SU-DHL-6 (cell line): Measurements from ENCODE around the gene ORMDL2.

Source experiments
- H2AFZ ChIP-seq: fragments of 200-600 bp; sonication (generic); 2 replicates; pipeline ENCODE4 v1.6.1; 2014; ENCODE audit warnings: low read depth, mild to moderate bottlenecking, moderate library complexity, mixed read lengths, antibody characterized with exemption, low read length; ENCODE audit not compliant: severe bottlenecking
- H3F3A ChIP-seq: fragments of 200-600 bp; shearing (Covaris generic); 2 replicates; pipeline ENCODE4 v1.6.0; 2016; ENCODE audit warnings: antibody characterized with exemption, mild to moderate bottlenecking; ENCODE audit not compliant: insufficient read depth
- H3K27ac ChIP-seq: fragments of 200-600 bp; sonication (generic); 2 replicates; pipeline ENCODE4 v1.5.1; 2016; ENCODE audit warnings: low read depth, mild to moderate bottlenecking, low read length, moderate library complexity, mixed read lengths
- H3K27me3 ChIP-seq: fragments of 200-600 bp; sonication (generic), shearing (Covaris generic); 2 replicates; pipeline ENCODE4 v1.6.0; 2014; ENCODE audit warnings: mild to moderate bottlenecking, low read length
- H3K36me3 ChIP-seq: fragments of 200-600 bp; sonication (generic); 2 replicates; pipeline ENCODE4 v1.6.1; 2014; ENCODE audit warnings: mild to moderate bottlenecking, low read length, mixed read lengths
- H3K4me2 ChIP-seq: fragments of 300-600, 200-600 bp; shearing (Covaris generic), sonication (generic); 2 replicates; pipeline ENCODE4 v1.6.0; 2014; ENCODE audit warnings: low read length, low read depth, mild to moderate bottlenecking; ENCODE audit not compliant: poor library complexity, severe bottlenecking
- H3K4me3 ChIP-seq: fragments of 200-600 bp; sonication (generic); 2 replicates; pipeline ENCODE4 v1.5.1; 2014; ENCODE audit warnings: antibody characterized with exemption, low read length, mild to moderate bottlenecking, mixed read lengths; ENCODE audit not compliant: insufficient read depth, poor library complexity, severe bottlenecking
- H3K79me2 ChIP-seq: fragments of 200-600 bp; sonication (generic); 2 replicates; pipeline ENCODE4 v1.6.1; 2014; ENCODE audit warnings: mild to moderate bottlenecking, low read length, moderate library complexity; ENCODE audit not compliant: insufficient read depth
- H3K9ac ChIP-seq: fragments of 200-600 bp; sonication (generic); 2 replicates; pipeline ENCODE4 v1.7.0; 2014; ENCODE audit warnings: mild to moderate bottlenecking, low read length
- H3K9me2 ChIP-seq: fragments of 200-600 bp; sonication (generic); replicated peaks from 2 replicates; pipeline ENCODE4 v1.6.1; 2014; ENCODE audit warnings: low read length; ENCODE audit not compliant: insufficient read depth
- H3K9me3 ChIP-seq: fragments of 200-600 bp; sonication (generic); 2 replicates; pipeline ENCODE4 v1.6.1; 2014; ENCODE audit warnings: low read length, mixed read lengths; ENCODE audit not compliant: insufficient read depth
- H4K20me1 ChIP-seq: fragments of 200-600 bp; sonication (generic); 2 replicates; pipeline ENCODE4 v1.6.1; 2014; ENCODE audit warnings: low read depth, mild to moderate bottlenecking, antibody characterized with exemption, low read length, moderate library complexity, mixed read lengths
- EZH2phosphoT487 ChIP-seq: fragments of 200-600 bp; sonication (generic), shearing (Covaris generic); conservative IDR thresholded peaks from 2 replicates; pipeline ENCODE4 v1.6.1; 2018; ENCODE audit warnings: mild to moderate bottlenecking, antibody characterized with exemption, low read length, moderate library complexity, mixed read lengths
- TF ChIP-seq, protein P1 (sequence below): fragments of 200-600 bp; sonication (generic); IDR thresholded peaks from one replicate; pipeline ENCODE4 v1.5.1; 2017; ENCODE audit warnings: antibody characterized with exemption, mild to moderate bottlenecking, low read length, moderate library complexity; ENCODE audit not compliant: insufficient read depth, poor library complexity, severe bottlenecking

The ORMDL2 gene, protein sequence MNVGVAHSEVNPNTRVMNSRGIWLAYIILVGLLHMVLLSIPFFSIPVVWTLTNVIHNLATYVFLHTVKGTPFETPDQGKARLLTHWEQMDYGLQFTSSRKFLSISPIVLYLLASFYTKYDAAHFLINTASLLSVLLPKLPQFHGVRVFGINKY

GRCh38 chr12:55817345-55818139 lies at the start of gene ORMDL2, which contains the start of gene SARNP:
Gene ORMDL2, plus strand, starts transcription at chr12:55818041. Its CDS starts 959 bp downstream, at chr12:55819000.
Gene SARNP, minus strand, starts transcription at chr12:55817724. Its CDS starts 23 bp downstream, at chr12:55817701.
- Histone ChIP-seq H3K9me3 (no peaks in the 10 kb centered on the region), H3K9me2 (no peaks in the 10 kb centered on the region), H3K9ac (peak within 1 kb of the TSS; percentile 83), H4K20me1 (peaks cover 4% of the 10 kb centered on the region; the same call in 1 of the 2 replicates), H3K36me3 (peaks cover 12% of the 10 kb centered on the region; the same call in 1 of the 2 replicates), H3K4me3 (peak within 1 kb of the TSS; percentile 91), H3K4me2 (peak within 1 kb of the TSS; percentile 95), H2AFZ (peak within 1 kb of the TSS; percentile 65), H3K79me2 (peaks cover 65% of the 10 kb centered on the region), H3K27ac (peak within 1 kb of the TSS; percentile 70), H3K27me3 (no peaks in the 10 kb centered on the region), H3F3A (peaks cover 18% of the 10 kb centered on the region)
- TF ChIP-seq, protein P1, sequence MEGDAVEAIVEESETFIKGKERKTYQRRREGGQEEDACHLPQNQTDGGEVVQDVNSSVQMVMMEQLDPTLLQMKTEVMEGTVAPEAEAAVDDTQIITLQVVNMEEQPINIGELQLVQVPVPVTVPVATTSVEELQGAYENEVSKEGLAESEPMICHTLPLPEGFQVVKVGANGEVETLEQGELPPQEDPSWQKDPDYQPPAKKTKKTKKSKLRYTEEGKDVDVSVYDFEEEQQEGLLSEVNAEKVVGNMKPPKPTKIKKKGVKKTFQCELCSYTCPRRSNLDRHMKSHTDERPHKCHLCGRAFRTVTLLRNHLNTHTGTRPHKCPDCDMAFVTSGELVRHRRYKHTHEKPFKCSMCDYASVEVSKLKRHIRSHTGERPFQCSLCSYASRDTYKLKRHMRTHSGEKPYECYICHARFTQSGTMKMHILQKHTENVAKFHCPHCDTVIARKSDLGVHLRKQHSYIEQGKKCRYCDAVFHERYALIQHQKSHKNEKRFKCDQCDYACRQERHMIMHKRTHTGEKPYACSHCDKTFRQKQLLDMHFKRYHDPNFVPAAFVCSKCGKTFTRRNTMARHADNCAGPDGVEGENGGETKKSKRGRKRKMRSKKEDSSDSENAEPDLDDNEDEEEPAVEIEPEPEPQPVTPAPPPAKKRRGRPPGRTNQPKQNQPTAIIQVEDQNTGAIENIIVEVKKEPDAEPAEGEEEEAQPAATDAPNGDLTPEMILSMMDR = no peak
- no peak for TF ChIP-seq EZH2phosphoT487

DNA sequence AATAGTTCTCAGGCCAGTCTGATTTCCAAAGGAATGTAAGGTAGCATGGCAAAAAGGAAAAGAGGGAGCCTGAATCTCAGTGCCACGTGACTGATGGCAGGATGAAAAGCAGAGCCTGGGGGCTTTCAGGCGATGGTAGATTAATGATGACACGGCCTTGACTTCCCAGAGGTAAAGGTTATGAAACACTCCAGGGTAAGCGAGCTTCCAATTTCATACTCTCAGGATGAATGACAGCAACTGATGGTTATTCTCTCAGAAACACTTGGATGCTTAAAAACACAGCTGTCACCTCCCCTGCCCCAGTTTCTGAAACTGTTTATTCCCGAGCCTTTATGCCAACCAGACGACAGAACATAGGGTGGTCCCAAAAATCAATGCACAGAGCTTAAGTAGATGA lies 46.1 kb upstream of the ORMDL2 start:
- H2AFZ ChIP-seq = no peak overlapping the region
- H3K4me2 ChIP-seq = no peak overlapping the region
- H3K9me3 ChIP-seq = no peaks in the 10 kb centered on the region
- H3K9ac ChIP-seq = no peak overlapping the region
- H3K79me2 ChIP-seq = peaks cover 8% of the 10 kb centered on the region; the same call in 1 of the 2 replicates
- no peaks in the 10 kb centered on the region for H3F3A ChIP-seq
- H4K20me1 ChIP-seq = no peaks in the 10 kb centered on the region
- no peak overlapping the region for H3K27ac ChIP-seq
- no peaks in the 10 kb centered on the region for H3K9me2 ChIP-seq
- no peak overlapping the region for H3K4me3 ChIP-seq
- TF ChIP-seq EZH2phosphoT487 = no peak
- TF ChIP-seq, protein P1 = no peak
- peaks cover 15% of the 10 kb centered on the region; the same call in 1 of the 2 replicates for H3K36me3 ChIP-seq
- no peaks in the 10 kb centered on the region for H3K27me3 ChIP-seq

DNA sequence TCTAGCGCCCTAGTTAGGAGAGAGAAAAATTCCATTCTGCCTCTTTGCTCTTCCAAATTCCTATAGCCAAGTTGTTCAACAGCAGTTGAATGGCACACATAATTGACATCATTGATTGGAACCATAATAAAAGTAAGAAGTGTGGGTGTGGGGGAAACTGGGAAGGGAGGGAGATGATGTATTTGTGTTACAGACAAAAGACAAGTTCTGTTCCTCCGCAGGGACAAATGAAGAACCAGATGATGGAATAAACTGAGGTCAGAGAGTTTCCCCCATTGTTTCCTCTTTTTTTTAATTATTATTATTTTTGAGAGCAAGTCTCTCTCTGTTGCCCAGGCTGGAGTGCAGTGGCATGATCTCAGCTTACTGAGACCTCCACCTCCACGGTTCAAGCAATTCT lies 40.0 kb upstream of the ORMDL2 start:
- H4K20me1 ChIP-seq = no peaks in the 10 kb centered on the region; the same call in 1 of the 2 replicates
- TF ChIP-seq, protein P1 = no peak
- TF ChIP-seq EZH2phosphoT487 = no peak
- peaks cover 10% of the 10 kb centered on the region; the same call in 1 of the 2 replicates for H3K79me2 ChIP-seq
- no peak overlapping the region for H2AFZ ChIP-seq
- no peak overlapping the region for H3K27ac ChIP-seq
- no peak overlapping the region for H3K4me2 ChIP-seq
- no peaks in the 10 kb centered on the region for H3K27me3 ChIP-seq
- H3K9me2 ChIP-seq = no peaks in the 10 kb centered on the region
- no peaks in the 10 kb centered on the region for H3K9me3 ChIP-seq
- no peak overlapping the region for H3K4me3 ChIP-seq
- no peaks in the 10 kb centered on the region for H3F3A ChIP-seq
- H3K9ac ChIP-seq = no peak overlapping the region
- peaks cover 22% of the 10 kb centered on the region for H3K36me3 ChIP-seq
